Tibial nerve (tissue), 4 donors: ENCODE measurements around the gene PIP5K1B. TPM values are rescaled to one million over a fixed set of nuclear protein-coding genes. Genes with fewer than 3 reads are reported as not detected.
A peak's percentile ranks its signal among the peaks of the same experiment; 100 is the strongest.

ENCODE experiments used
- DNase-seq, 2 donors: peaks; one replicate each; pipeline ENCODE4 v3.0.0-alpha.2; 2019; ENCODE audit warnings: low spot score in 2 of 2
- H3K27ac ChIP-seq, 4 donors: fragments of 200-600 bp; sonication (generic) in 3 of 4; one replicate each; pipeline ENCODE4 v1.5.1; 2017 to 2019; ENCODE audit warnings: mild to moderate bottlenecking in 1 of 4
- H3K27me3 ChIP-seq, 2 donors: fragments of 200-600 bp; sonication (generic) in 1 of 2; one replicate each; pipeline versions ENCODE4 v1.5.1 to v1.6.0; 2017 to 2019
- H3K36me3 ChIP-seq, 3 donors: fragments of 200-600 bp; sonication (generic); one replicate each; pipeline ENCODE4 v1.5.1; 2018 to 2019
- H3K4me1 ChIP-seq, 4 donors: fragments of 200-600 bp; sonication (generic) in 3 of 4; one replicate each; pipeline ENCODE4 v1.5.1; 2017 to 2019
- H3K4me3 ChIP-seq, 4 donors: fragments of 200-600 bp; sonication (generic) in 3 of 4; one replicate each; pipeline ENCODE4 v1.5.1; 2017 to 2019; ENCODE audit warnings: mild to moderate bottlenecking in 1 of 4, moderate library complexity in 1 of 4
- H3K9me3 ChIP-seq, 4 donors: fragments of 200-600 bp; sonication (generic) in 3 of 4; one replicate each; pipeline ENCODE4 v1.5.1; 2017 to 2019
- CTCF ChIP-seq, 5 experiments: fragments of 200-600 bp in 3 of 5; fragments of 450-650 bp in 2 of 5; sonication (generic) in 3 of 5; IDR thresholded peaks; one replicate each; pipeline ENCODE4 v1.5.1; 2016 to 2019; ENCODE audit warnings: antibody characterized with exemption in 5 of 5, mild to moderate bottlenecking in 3 of 5, moderate library complexity in 2 of 5
- EP300 ChIP-seq, 2 donors: sonication (generic); formaldehyde crosslinking; IDR thresholded peaks; one replicate each; pipeline ENCODE4 v1.6.1; 2017; ENCODE audit warnings: antibody characterized with exemption in 2 of 2, mild to moderate bottlenecking in 1 of 2
- POLR2A ChIP-seq, 2 donors: fragments of 450-650 bp; IDR thresholded peaks; one replicate each; pipeline ENCODE4 v1.6.1; 2017; ENCODE audit warnings: antibody characterized with exemption in 2 of 2, mild to moderate bottlenecking in 2 of 2, moderate library complexity in 2 of 2
- WGBS, 2 donors: methylation state at CpG; one replicate each; pipeline ENCODE4 v1.1.5; 2018; 5-methylcytosine and 5-hydroxymethylcytosine counted together
- total RNA-seq, 4 donors: library from RNA; depleted of rRNA; stranded (reverse); fragments of >200 nt; gene quantifications; one replicate each; pipeline ENCODE4 v1.1.0, GENCODE V29; 2016

Gene PIP5K1B
- total RNA-seq, 4 donors from 2014 or later: 0.20 to 6.8 (median 3.5) TPM

DNA sequence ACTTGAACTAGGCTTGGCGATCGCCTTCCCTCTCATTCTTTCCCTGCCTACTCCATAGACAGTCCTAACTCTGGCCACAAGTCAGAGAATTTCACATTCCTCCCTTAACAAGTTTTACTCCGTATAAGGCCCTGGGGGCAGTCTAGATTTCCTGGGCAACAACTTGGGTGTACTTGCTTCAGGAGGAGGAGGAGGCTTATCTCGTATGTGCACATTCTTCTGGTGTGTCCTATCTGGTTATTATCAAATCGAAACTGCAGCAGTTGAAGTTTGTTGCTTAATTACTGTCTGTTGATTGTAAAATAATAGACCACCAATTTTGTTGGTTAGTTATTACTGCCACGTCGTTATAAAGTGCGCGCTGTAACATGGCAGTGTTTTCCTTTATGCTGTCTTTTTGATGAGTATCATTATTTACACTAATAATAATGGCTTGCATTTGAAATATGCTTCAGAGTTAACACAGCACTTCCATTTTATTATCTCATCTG is 42.0 kb downstream of the PIP5K1B start:
- no peaks in the 10 kb centered on the region for H3K9me3 ChIP-seq
- H3K27me3 ChIP-seq: no peaks in the 10 kb centered on the region
- H3K36me3 ChIP-seq: no peaks in the 10 kb centered on the region
- WGBS, 2 donors: 69 to 76% methylated on average over 9 of the region's 9 CpGs
- no peaks in the 10 kb centered on the region for H3K4me1 ChIP-seq
- TF ChIP-seq POLR2A (IDR thresholded peaks at IDR 0.05): no peak
- no peak for TF ChIP-seq CTCF (IDR thresholded peaks at IDR 0.05)
- TF ChIP-seq EP300 (IDR thresholded peaks at IDR 0.05): no peak
- DNase-seq: no peak
- H3K4me3 ChIP-seq: no peak overlapping the region
- H3K27ac ChIP-seq: peak overlapping the region in 1 of 4 donors; percentile 19

DNA sequence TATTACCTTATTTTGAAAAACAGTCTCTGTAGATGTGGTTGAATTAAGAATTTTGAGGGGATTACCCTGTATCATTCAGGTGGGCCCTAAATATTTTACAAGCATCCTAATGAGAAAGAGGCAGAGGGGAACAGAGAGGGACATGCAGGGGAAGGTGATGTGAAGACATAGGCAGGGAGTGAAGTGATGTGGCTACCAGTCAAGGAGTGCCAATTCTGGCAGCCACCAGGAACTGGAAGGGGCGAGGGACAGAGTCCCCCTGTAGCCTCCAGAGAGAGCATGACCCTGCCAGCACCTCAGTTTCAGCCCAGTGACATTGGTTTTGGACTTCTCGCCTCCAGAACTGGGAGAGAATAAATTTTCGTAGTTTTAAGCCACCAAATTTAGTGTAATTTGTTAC is 44.1 kb downstream of the PIP5K1B start:
- no peaks in the 10 kb centered on the region for H3K9me3 ChIP-seq
- H3K4me3 ChIP-seq: no peak overlapping the region
- no peaks in the 10 kb centered on the region for H3K27me3 ChIP-seq
- no peak for DNase-seq
- no peaks in the 10 kb centered on the region for H3K4me1 ChIP-seq
- no peak overlapping the region for H3K27ac ChIP-seq
- 73 to 78% methylated on average over 3 of the region's 3 CpGs for WGBS, 2 donors
- TF ChIP-seq EP300 (IDR thresholded peaks at IDR 0.05): no peak
- no peak for TF ChIP-seq POLR2A (IDR thresholded peaks at IDR 0.05)
- TF ChIP-seq CTCF (IDR thresholded peaks at IDR 0.05): no peak
- H3K36me3 ChIP-seq: no peaks in the 10 kb centered on the region

GRCh38 chr9:68749579-68750159 is 44.6 kb downstream of the PIP5K1B start:
- Histone ChIP-seq H3K36me3 (no peaks in the 10 kb centered on the region), H3K9me3 (no peaks in the 10 kb centered on the region), H3K27ac (no peak overlapping the region), H3K4me3 (no peak overlapping the region), H3K27me3 (no peaks in the 10 kb centered on the region), H3K4me1 (no peaks in the 10 kb centered on the region)
- no peak for DNase-seq
- 48 to 54% methylated on average over 3 of the region's 3 CpGs for WGBS, 2 donors
- TF ChIP-seq POLR2A (IDR thresholded peaks at IDR 0.05) (no peak), EP300 (IDR thresholded peaks at IDR 0.05) (no peak), CTCF (IDR thresholded peaks at IDR 0.05) (no peak)

DNA sequence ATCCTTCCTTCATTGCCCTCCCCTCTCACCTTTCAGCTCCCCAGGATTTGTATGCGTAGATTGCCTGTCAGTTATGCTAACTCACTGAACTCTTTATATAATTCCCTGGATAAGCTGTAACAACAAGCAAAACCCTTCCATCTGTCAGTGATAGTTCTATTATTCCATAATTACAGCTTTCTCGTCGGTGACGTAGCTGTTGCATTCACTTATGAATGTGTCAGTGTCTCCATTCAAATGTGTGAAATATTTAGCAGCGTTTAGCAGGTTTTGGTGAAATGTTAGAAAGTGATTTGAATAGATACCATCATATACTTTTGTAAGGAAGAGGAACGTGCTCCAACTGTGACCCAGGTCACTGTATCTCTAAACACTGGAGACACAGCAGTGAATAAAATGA is 45.2 kb downstream of the PIP5K1B start:
- 24 to 41% methylated on average over 6 of the region's 6 CpGs for WGBS, 2 donors
- no peaks in the 10 kb centered on the region for H3K27me3 ChIP-seq
- no peaks in the 10 kb centered on the region for H3K36me3 ChIP-seq
- DNase-seq: no peak
- H3K27ac ChIP-seq: no peak overlapping the region
- H3K4me1 ChIP-seq: no peaks in the 10 kb centered on the region
- TF ChIP-seq CTCF (IDR thresholded peaks at IDR 0.05) (no peak), EP300 (IDR thresholded peaks at IDR 0.05) (no peak)
- no peak overlapping the region for H3K4me3 ChIP-seq
- H3K9me3 ChIP-seq: no peaks in the 10 kb centered on the region

DNA sequence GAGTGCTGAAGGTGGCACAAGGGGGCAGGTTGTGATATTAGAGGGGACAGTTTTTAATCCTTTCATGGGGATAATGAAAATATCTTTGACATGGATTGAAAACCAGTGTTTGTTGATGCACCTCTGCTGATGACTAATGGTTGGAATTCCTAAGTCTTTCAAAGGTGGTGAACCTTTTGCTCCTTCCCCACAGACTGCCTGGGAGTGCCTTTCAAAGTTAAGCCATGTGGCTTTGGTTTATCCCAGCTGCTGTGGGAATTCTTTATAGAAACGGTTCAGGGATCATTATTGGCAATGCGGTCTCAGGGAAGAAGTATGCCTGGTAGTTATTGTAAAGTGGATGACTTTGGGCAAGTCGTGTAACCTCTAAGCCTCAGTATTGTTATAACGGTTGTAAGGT is 45.7 kb downstream of the PIP5K1B start:
- H3K27ac ChIP-seq: no peak overlapping the region
- 42 to 47% methylated on average over 4 of the region's 4 CpGs for WGBS, 2 donors

More for the DNA sequence above, 45.7 kb downstream of the PIP5K1B start:
- Histone ChIP-seq H3K4me1 (no peaks in the 10 kb centered on the region), H3K4me3 (no peak overlapping the region), H3K9me3 (no peaks in the 10 kb centered on the region), H3K27me3 (no peaks in the 10 kb centered on the region), H3K36me3 (no peaks in the 10 kb centered on the region)
- TF ChIP-seq POLR2A (IDR thresholded peaks at IDR 0.05) (no peak), CTCF (IDR thresholded peaks at IDR 0.05) (no peak), EP300 (IDR thresholded peaks at IDR 0.05) (no peak)
- DNase-seq: no peak
